Right atrium auricular region (tissue), 2 donors: ENCODE data around the gene DCDC2C. TPM values are rescaled to one million over a fixed set of nuclear protein-coding genes. Genes with fewer than 3 reads are reported as not detected.

Source experiments
- DNase-seq: peaks from one replicate; pipeline ENCODE4 v3.0.0-alpha.2; 2019; ENCODE audit warnings: low spot score
- H3K27ac ChIP-seq, 2 donors: fragments of 200-600 bp; sonication (generic); 1 replicate in 1 of 2; 2 replicates in 1 of 2; pipeline ENCODE4 v1.5.1; 2016 to 2019
- H3K27me3 ChIP-seq, 2 donors: fragments of 200-600 bp; sonication (generic); one replicate each; pipeline versions ENCODE4 v1.5.1 to v1.6.0; 2017 to 2019
- H3K36me3 ChIP-seq: fragments of 200-600 bp; sonication (generic); one replicate; pipeline ENCODE4 v1.5.1; 2016
- H3K4me1 ChIP-seq, 2 donors: fragments of 200-600 bp; sonication (generic); one replicate each; pipeline versions ENCODE4 v1.5.1 to v1.6.0; 2017 to 2019
- H3K4me3 ChIP-seq, 2 donors: fragments of 200-600 bp; sonication (generic); 1 replicate in 1 of 2; 2 replicates in 1 of 2; pipeline ENCODE4 v1.5.1; 2017 to 2019; ENCODE audit warnings: mild to moderate bottlenecking in 1 of 2, moderate library complexity in 1 of 2
- H3K9me3 ChIP-seq, 2 donors: fragments of 200-600 bp; sonication (generic); one replicate each; pipeline ENCODE4 v1.5.1; 2019
- CTCF ChIP-seq, 2 donors: fragments of 200-600 bp; sonication (generic); IDR thresholded peaks; one replicate each; pipeline ENCODE4 v1.5.1; 2019; ENCODE audit warnings: antibody characterized with exemption in 2 of 2
- total RNA-seq, 2 donors: library from RNA; depleted of rRNA; stranded (reverse); fragments of >200 nt; gene quantifications; one replicate each; pipeline ENCODE4 v1.1.0, GENCODE V29; 2016

DCDC2C gene
- total RNA-seq, 2 donors from 2014 or later, result not detected

DNA sequence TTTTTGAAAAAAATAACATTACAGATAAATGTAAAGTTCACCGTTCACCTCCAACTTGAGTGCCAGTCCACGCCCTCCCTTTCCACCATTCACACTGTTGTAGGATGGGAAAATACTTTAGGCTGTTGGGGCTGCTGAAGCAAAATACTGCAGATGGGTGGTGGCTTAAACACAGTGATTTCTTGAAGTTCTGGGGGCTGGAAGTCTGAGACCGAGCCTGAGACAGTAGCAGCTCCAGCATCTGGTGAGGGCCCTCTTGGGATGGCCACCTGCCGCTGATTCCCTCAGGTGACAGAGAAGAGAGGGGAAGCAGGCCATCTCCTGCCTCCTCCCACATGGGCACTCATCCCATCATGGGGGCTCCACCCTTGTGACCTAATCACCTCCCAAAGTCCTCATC is 27.7 kb upstream of the DCDC2C start:
- Histone ChIP-seq H3K9me3 (no peaks in the 10 kb centered on the region), H3K27me3 (no peaks in the 10 kb centered on the region), H3K27ac (no peak overlapping the region), H3K4me1 (no peaks in the 10 kb centered on the region), H3K4me3 (no peak overlapping the region), H3K36me3 (no peaks in the 10 kb centered on the region)
- TF ChIP-seq CTCF (IDR thresholded peaks at IDR 0.05), result no peak
- DNase-seq, result no peak

- DNase-seq, result no peak
Measured at GRCh38 chr2:3677436-3677835, 25.9 kb upstream of the DCDC2C start.

DNA sequence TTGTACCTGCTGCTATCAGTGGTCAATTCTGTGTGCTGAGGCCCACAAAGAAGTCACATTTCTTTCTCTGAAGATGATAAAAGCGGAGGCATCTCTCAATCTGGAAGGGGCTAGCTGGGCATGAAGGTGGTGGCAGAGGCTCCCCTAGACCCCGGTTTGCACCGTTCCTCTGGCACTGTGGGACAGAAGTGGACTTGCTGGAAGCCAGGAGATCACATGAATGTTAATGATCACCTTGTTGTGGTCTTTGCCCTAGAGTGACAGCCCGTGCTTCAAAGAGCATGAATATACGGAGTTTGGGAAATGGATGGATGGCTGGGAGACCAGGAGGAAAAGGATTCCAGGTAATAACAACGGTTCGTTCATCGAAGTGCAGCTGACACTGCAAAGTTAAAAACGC is 25.2 kb upstream of the DCDC2C start:
- no peak for TF ChIP-seq CTCF (IDR thresholded peaks at IDR 0.05)
- H3K27me3 ChIP-seq, result no peaks in the 10 kb centered on the region

More at GRCh38 chr2:3677436-3677835, 25.9 kb upstream of the DCDC2C start:
- TF ChIP-seq CTCF (IDR thresholded peaks at IDR 0.05), result no peak
- H3K4me3 ChIP-seq, result no peak overlapping the region
- no peaks in the 10 kb centered on the region for H3K9me3 ChIP-seq
- no peak overlapping the region for H3K27ac ChIP-seq
- H3K4me1 ChIP-seq, result no peaks in the 10 kb centered on the region
- H3K27me3 ChIP-seq, result no peaks in the 10 kb centered on the region
- no peaks in the 10 kb centered on the region for H3K36me3 ChIP-seq

DNA sequence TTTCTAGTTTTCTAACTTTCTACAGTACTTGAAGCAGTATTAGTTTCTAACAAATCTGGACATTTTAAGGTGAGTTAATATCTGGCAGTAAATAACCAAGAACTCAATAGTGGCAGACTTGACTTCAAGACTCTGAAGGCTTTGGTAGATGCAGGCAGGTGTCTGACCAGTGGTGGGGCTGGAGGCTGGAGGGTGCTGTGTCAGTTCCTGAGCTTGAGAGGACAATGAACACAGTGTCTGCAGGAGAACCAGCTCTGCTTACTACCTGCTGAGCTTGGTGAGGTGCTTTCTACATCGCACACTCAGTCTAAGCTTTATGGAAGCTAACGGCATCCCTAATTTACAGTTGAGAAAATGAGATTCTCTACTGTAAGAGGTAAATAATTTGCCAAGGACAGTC is 24.2 kb upstream of the DCDC2C start:
- Histone ChIP-seq H3K27me3 (no peaks in the 10 kb centered on the region), H3K27ac (no peak overlapping the region), H3K4me3 (no peak overlapping the region), H3K9me3 (no peaks in the 10 kb centered on the region), H3K4me1 (no peaks in the 10 kb centered on the region), H3K36me3 (no peaks in the 10 kb centered on the region)
- no peak for DNase-seq
- TF ChIP-seq CTCF (IDR thresholded peaks at IDR 0.05), result no peak

More for the DNA sequence above, 25.2 kb upstream of the DCDC2C start:
- H3K27ac ChIP-seq, result no peak overlapping the region
- DNase-seq, result no peak
- no peaks in the 10 kb centered on the region for H3K9me3 ChIP-seq
- H3K4me1 ChIP-seq, result no peaks in the 10 kb centered on the region
- no peak overlapping the region for H3K4me3 ChIP-seq
- no peaks in the 10 kb centered on the region for H3K36me3 ChIP-seq

DNA sequence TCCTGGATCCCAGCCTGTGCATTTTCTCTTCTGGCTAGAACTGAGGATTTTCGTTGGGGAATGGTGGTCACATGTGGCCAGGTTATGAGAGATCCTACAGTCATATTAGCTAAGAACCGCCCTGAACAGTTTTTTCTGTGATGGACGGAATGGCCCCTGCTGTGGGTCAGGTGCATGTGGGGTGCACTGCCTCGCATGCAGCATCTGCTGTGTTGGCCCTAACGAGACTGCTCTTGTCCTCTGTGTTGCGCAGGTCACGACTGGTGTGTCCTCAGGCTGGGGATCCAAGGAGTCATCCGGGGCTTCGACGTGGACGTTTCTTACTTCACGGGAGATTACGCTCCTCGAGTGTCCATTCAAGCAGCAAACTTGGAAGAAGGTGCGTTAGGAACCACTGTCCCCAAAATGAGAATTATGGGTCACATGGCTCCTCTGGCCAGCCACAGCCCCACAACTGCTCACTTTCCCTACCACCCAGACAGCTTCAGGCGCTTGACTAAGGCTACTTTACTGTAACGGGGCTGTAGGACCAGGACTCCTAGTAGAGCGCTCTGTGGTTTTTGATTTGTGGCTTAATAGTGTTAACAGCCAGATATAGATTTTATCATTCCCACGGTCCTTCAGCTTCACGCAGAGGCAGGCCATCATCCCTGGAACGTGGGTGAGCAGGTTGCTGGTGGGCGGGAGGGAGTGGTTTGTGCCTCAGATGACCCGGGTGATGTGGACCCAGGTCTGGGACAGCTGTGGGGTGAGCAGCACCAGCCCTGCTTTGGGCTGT is 23.6 kb upstream of the DCDC2C start:
- H3K4me3 ChIP-seq, result no peak overlapping the region
- TF ChIP-seq CTCF (IDR thresholded peaks at IDR 0.05), result no peak
- no peaks in the 10 kb centered on the region for H3K4me1 ChIP-seq
- no peak for DNase-seq
- H3K9me3 ChIP-seq, result no peaks in the 10 kb centered on the region
- no peaks in the 10 kb centered on the region for H3K27me3 ChIP-seq
- H3K27ac ChIP-seq, result no peak overlapping the region
- H3K36me3 ChIP-seq, result no peaks in the 10 kb centered on the region
